GM11168 (cell line): ENCODE measurements around the gene MYOM1.
"Not testable (repeated sequence)": the region's sequence is repeated elsewhere in the genome, so short reads cannot be mapped to it uniquely, and the experiment has no call there.

Source experiments
- in situ Hi-C: fragments of 300-500 bp; cut with MboI; formaldehyde crosslinking; loops from one replicate; pipeline ENCODE4 v1.12.0; 2022; ENCODE audit warnings: low sequenced_read_pairs; ENCODE audit not compliant: unreplicated experiment

MYOM1 gene

GRCh38 chr18:3102983-3103382 lies 116.8 kb downstream of the MYOM1 start:
- in situ Hi-C loops: no loop called here

GRCh38 chr18:3100498-3101132 lies 119.2 kb downstream of the MYOM1 start:
- in situ Hi-C loops: no loop called here

GRCh38 chr18:3099327-3099726 lies 120.4 kb downstream of the MYOM1 start:
- in situ Hi-C loops: no loop called here

GRCh38 chr18:3097082-3097481 lies 122.7 kb downstream of the MYOM1 start:
- in situ Hi-C loops: no loop called here

GRCh38 chr18:3095921-3096320 lies 123.8 kb downstream of the MYOM1 start:
- in situ Hi-C loops: no loop called here

GRCh38 chr18:3094338-3094684 lies 125.5 kb downstream of the MYOM1 start:
- in situ Hi-C loops: no loop called here

- in situ Hi-C loops: no loop called here
Observed at GRCh38 chr18:3093624-3094337, 126.0 kb downstream of the MYOM1 start.

GRCh38 chr18:3092727-3093126 lies 127.0 kb downstream of the MYOM1 start:
- in situ Hi-C loops: no loop called here

- in situ Hi-C loops: no loop called here
Observed at GRCh38 chr18:3089579-3089978, 130.2 kb downstream of the MYOM1 start.

- in situ Hi-C loops: no loop called here
Observed at GRCh38 chr18:3088449-3088848, 131.3 kb downstream of the MYOM1 start.

- in situ Hi-C loops: no loop called here
Observed at GRCh38 chr18:3086871-3087270, 132.9 kb downstream of the MYOM1 start.

- in situ Hi-C loops: no loop called here
Observed at GRCh38 chr18:3085612-3086011, 134.2 kb downstream of the MYOM1 start.

- in situ Hi-C loops: no loop called here
Observed at GRCh38 chr18:3084206-3084605, 135.6 kb downstream of the MYOM1 start.

- in situ Hi-C loops: no loop called here
Observed at GRCh38 chr18:3083766-3084165, 136.0 kb downstream of the MYOM1 start.

- in situ Hi-C loops: no loop called here
Observed at GRCh38 chr18:3081584-3081991, 138.2 kb downstream of the MYOM1 start.

- in situ Hi-C loops: no loop called here
Observed at GRCh38 chr18:3079653-3080052, 140.1 kb downstream of the MYOM1 start.

- in situ Hi-C loops: no loop called here
Observed at GRCh38 chr18:3075491-3075890, 144.3 kb downstream of the MYOM1 start.

- in situ Hi-C loops: no loop called here
Observed at GRCh38 chr18:3074087-3074486, 145.7 kb downstream of the MYOM1 start.

- in situ Hi-C loops: not testable (repeated sequence)
Observed at GRCh38 chr18:3073353-3073752, 146.4 kb downstream of the MYOM1 start.

GRCh38 chr18:3071676-3072075 lies 148.1 kb downstream of the MYOM1 start:
- in situ Hi-C loops: no loop called here

GRCh38 chr18:3069671-3070433 lies 149.9 kb downstream of the MYOM1 start:
- in situ Hi-C loops: no loop called here
